Stimulated activated CD8-positive, alpha-beta memory T cell treated with anti-CD3 and anti-CD28 coated beads, Interleukin-12 subunit alpha, Interleukin-12 subunit beta, amount 100 ng/mL, for 4 hours (primary cell): ENCODE data around the gene P4HA3.

Experiments
- DNase-seq: peaks from one replicate; pipeline ENCODE4 v3.0.0-alpha.2; 2020; ENCODE audit warnings: low read depth

The P4HA3 gene

DNA sequence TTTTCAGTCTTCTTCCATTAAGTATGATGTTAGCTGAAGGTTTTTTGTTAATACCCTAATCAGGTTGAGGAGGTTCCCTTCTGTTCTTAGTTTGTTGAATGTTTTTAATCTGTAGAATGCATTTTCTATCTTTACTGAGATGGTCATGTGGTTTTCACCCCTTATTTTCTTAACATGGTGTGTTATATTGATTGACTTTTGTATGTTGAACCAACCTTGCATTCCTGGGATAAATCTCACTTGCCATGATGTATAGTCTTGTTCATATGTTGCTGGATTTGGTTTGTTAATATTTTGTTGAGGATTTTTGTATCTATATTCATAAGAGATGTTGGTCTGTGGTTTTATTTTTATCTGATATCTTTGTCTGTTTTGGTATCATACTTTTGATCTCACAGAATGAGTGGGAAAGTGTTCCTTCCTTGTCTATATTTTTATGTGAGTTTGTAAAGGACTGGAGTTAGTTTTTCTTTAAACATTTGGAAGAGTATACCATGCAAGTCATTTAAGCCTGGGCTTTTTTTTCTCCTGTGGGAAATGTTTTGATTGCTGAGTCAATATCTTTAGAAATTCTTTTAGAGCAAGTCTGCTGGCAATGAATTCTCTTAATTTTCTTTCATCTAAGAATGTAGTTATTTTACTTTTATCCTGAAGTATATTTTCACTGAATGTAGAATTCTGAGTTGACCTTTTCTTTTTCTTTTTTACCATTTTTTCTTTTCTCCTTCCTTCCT, 5.5 kb upstream of the P4HA3 start:
- no peak for DNase-seq

DNA sequence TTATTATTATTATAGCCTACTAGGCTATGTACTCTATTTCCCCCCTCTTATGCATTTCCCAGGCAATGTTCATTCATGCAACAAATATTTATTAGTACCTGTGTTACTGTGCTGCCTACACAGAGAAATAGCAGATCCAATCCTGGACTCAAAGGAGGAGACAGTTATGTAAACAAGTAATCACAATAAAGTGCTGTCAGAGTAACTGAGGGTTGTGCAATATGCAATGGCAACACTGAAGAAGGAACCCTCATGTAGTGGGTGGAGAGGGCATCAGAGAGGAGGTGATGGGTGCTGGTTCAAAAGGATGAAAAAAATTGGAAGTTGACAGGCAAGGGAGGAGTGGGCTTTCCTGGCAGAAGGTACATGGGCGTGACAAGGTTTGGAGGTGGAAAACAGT, 886 bp upstream of the P4HA3 start:
- no peak for DNase-seq

DNA sequence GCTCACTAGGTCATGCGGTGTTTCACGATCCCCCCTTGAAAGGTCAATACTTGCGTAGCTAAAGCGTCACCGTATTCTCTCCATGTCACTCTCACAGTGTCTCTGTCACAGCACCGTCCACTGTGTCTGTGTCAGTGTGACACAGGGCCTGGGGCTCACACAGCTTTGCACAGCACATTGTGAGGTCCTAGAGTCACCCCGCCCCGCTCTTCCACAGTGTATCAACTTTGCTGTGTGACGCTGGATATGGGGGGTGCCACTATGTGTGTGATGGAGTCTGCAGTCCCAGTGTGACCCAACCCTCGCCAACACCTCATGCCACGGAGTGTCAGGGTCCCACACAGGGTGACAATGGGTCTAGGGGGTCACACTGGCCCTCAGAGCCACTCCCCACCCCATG, 583 bp downstream of the P4HA3 start:
- no peak for DNase-seq

DNA sequence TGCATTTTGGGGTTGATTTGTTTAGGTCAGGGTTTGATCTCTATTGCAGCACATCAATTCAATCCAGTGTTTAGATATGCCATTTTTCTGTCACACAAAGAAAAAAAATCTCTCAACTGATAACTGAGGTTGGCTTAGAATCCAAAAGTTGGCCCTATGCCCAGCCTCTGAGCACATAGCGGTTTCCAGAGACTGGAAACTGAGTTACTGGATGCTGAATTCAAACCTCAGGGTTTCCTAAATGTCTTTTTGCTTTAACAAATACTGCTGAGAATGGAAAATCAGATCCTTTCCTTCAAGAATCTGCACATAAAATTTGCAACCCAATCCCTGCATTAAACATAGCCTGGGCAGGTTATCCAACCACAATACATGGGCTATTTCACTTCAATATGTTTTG, 4.0 kb downstream of the P4HA3 start:
- DNase-seq: no peak

DNA sequence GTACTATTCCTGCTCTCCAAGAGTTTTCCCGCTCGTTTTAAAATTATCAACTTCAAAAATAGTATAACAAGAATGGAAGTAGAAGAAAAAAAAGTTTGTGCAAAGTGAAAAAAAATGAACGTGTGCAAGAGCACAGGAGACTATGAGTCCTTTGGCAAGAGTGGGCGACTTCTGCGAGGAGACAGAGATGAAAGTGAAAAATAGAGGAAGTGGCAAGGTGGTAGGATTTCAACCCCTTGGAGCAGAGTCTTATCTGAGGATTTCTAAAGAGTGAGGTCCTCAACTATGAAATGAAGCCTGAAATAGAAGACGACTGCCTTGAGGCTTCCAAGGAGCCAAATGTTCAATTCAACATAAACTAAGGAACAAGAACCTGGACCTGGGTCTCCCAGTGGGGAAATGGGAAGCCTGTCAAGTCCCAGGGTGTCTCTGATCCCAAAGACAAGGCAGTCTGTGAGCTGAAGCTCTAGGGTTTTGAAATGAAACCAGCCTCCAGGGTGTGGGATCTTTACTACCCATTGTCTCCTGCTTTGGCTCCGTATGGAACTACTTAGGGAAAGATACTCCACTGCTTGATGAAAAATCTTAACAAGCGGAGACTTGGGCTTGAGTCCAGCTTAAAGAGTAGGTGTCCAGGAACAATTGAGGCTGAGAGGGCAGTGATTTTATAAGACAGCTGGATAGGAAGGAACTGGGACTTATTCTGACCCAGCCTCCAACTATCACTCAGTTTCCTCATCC, 4.8 kb downstream of the P4HA3 start:
- DNase-seq: no peak

DNA sequence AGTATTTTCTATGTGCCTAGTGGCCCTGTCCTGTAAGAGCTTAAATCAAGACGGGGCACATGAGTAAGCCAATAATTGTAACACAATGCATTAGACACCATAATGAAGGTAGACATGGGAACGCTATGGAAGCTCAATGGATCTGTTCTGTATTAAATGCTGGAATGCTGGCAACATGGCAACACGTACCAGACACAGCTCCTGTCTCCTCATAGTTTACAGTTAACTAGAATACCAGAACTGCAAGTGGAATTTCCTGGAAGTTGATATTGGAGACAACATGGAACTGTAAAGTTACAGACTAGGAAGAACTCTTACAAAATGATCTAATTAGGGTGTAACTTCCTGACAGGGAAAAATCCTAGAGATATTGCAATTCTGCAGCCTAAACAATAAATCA, 12.4 kb downstream of the P4HA3 start:
- DNase-seq: no peak

DNA sequence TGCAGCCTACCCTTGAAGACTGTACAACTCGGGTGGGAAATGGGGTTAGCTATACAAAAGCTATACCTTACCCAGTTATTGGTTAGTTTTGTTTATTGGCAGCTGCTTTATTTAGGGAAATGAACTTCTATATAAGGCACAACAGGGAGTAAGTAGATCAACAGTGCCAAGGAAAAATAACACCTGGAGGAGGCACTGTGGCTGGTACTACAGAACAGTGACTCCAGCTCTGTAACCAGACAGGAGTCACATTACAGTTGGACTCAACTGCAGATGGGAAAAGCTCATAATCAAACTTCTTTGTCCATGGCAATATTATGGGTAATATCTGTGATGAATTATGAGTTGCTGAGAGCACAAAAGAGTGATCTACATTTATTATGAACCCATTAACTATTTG, 14.0 kb downstream of the P4HA3 start:
- no peak for DNase-seq

DNA sequence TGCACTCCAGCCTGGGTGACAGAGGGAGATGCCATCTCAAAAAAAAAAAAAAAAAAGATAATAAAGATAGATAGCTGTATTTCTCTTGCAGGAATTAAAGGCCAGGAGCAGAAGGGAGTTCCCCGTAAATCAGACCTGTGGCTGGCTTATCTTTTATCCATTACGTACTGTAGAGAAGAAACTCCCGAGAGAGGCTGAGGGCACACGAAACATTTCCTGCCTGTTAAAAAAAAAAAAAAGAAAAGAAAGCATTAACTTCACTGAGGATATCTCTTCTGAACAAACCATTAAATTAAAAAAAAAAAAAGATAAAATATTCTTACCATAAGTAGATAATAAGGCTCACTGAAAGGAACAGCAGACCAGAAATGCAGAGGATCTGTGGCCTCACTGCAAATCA, 22.5 kb downstream of the P4HA3 start:
- DNase-seq: no peak

DNA sequence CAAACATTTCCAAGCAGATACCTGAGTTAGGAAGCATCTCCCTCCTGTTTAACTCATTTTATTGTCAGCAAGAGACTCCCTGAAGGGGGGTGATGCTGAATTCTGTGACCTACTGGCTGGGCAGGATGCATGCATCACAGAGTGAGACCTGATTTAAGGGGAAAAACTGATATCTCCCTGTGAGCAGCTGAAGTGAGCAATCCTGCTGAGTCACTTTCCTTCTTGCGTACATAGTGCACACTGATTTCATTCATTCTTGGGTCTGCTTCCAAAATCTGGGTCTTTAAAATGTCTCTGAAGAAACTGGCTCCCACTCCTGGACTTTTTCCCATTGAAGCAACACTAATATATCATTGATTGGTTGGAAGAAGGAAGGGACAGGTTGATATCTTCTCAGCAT, 23.3 kb downstream of the P4HA3 start:
- no peak for DNase-seq

DNA sequence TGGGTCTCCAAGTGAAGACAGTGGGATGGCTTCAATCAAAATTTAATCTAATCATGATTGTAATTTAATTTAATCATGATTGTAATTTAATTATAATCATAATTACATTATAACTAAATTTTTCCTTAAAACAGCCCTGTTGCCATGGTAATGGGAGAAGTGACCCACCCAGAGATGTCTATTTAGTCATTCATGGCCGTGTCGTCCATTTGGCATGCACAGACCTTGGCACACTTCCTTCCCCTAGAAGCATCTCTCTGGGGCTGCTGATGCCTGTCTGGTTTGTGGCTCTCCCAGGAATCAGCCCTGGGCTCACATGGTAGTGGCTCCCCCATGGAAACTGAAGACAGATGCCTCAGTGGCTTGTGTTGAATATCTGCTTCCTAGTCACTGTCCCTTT, 27.0 kb downstream of the P4HA3 start:
- DNase-seq: no peak

DNA sequence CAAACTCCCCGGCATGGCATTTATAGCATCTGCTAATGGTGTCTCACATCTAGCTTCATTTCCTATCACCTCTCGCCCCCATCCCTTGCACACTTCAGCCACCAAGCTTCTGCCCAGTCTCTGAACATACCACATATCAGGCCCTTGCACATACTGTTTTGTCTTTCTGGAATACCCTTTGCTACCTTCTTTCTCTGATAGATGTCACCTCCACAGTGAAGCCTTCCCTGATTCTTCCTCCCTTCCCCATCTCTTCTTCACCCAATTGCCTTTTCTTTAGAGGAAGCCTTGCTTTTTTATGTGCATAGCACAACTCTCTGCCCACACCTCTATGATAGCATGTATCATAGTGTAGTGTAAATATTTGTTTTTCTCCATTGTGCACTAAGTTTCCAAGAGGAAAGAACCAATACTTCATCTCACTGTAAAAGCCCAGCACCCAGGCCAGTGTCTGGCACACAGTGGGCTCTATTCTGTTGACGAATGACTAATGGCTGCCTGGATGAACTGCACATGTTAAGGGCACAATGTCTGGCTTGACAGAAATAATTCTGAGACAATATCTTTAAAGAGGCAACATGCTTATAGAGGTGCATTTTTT, 27.8 kb downstream of the P4HA3 start:
- DNase-seq: no peak

DNA sequence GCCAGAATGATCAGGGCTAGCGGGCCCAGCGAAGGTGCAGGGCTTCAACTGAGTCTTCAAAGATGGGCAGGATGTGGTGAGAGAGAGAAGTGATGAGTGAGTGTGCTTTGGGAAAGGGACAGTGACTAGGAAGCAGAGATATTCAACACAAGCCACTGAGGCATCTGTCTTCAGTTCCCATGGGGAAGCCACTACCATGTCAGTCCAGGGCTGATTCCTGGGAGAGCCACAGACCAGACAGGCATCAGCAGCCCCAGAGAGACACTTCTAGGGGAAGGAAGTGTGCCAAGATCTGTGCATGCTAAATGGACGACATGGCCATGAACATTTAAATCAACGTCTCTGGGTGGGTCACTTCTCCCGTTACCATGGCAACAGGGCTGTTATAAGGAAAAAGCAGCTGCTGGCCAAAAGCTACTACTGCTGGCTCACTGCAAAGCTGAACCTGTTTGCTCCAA, 28.5 kb downstream of the P4HA3 start:
- no peak for DNase-seq

DNA sequence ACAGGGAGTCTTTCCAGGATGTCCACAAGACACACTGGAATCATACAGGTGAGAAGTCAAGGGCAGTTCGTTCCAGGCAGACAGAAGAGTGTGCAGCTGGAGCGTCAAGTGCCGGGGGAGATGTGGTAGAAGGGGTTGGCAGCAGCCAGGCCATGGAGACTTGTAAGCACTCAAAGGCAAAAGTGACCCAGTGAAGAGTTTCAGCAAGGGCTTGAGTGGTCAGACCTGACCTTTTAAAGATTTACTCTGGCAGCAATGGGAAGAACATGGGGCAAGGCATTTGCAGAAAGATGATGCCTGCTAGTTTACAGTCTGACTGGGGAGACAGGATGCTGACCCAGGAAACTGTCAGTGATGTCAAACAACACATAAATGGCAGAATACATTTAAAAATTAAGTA, 29.0 kb downstream of the P4HA3 start:
- DNase-seq: no peak

DNA sequence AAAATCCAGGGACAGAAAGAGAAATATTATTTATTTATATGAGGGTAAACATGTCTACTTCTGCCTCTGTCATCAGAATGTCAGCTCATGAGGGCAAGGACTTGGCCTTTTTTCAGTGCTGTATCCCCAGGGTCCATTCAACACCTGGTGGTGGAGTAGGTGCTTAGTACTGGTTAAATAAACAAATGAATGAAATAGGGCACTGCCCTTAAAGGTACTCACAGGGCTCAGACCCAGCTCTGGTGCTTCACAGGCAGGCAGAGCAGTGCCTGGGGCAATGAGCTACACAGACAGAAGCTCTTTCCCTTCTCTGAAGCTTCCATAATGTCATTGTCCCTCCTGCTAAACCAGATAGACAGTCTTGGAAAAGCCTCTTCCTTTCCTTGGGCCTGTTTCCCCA, 30.9 kb downstream of the P4HA3 start:
- DNase-seq: no peak

DNA sequence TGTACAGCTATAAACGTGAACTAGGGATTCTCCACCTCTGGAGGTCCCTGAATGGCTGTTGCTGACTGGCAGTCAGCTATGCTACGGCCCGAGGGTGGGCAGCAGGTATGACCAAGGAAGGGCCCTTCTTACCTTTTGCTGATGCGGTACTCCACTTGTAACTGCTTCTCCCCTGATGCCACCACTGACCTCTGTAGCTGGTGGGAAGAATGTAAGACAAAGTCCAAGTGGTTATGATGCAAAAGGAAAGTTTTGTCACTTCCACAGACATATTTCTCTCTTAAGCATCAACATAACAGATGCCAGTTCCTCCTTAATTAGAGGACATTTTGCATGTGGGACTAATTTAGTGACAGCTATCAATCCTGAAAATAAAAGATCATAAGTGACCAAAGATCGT, 32.2 kb downstream of the P4HA3 start:
- no peak for DNase-seq

DNA sequence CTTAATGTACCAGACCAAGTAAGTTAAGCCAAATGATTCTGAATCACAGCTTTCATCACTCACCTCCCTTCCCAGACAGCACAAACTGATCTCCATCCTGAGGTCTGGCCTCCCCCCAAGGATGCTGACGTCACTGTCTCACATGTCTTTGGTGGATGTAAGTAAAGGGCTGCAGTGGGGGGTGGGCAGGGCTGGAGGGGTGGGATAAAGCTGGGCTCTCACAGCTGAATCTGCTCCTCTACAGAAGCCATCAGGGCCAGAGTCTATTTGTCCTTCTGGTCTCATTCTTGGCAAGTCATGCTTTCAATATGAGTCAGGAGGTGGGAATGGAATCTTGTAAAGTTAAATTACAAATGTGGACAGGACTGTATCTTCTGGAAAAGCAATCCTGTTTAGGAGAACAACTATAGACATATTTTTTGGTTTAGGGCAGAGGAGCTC, 32.7 kb downstream of the P4HA3 start:
- DNase-seq: no peak

DNA sequence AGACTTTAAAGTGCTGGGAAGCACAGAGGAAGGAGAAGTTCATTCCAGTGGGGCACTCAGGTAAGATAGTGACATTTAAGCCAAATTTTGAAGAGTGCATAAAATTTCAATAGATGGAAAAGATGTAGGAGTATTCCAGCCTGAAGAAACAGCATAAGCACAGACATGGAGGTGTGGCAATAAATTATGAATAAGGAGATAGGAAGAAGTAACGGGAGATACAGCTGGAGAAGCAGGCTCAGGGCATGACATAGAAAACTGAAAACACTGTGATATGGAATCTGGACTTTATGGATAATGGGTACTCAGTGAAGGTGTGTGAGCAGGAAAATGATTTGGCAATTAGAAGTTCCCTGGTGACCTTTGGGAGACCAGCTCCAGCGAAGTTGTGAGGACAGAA, 33.3 kb downstream of the P4HA3 start:
- no peak for DNase-seq

DNA sequence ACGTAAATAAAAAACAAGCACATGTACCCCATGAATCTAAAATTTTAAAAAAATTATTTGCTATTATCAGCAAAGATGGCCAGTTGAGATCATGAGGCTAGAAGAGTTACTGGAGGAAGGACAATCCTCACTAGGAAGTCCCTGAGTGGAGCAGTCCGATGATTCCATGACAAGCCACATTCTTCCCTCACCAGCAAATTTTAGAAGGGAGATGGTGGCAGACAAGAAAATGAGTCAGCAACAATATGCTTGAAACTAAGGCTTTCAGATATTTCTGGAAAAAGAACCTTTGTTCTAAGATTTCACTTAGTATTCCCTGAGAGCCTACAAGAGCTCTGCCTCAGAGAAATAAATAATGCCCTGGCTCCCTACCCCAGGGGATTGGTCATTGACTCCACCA, 34.9 kb downstream of the P4HA3 start:
- DNase-seq: no peak

DNA sequence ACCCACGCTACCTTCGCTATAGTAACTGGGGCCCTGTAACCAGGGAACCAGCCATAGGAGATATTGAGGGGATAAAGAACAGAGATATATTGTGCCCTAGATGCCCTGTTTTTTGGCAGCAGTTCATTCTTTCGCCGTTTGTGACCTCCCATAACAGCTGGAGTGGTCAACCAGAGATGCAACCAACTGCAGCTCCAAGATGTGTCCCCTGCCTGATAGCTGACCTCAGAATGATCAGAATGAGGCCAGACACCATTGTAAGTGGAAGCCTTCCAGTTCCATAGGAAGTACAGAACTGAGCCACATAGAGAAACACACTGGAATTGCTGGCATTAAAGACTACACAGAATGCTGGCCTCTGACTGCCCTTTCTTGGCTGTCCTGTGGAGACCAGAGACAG, 39.2 kb downstream of the P4HA3 start:
- no peak for DNase-seq

DNA sequence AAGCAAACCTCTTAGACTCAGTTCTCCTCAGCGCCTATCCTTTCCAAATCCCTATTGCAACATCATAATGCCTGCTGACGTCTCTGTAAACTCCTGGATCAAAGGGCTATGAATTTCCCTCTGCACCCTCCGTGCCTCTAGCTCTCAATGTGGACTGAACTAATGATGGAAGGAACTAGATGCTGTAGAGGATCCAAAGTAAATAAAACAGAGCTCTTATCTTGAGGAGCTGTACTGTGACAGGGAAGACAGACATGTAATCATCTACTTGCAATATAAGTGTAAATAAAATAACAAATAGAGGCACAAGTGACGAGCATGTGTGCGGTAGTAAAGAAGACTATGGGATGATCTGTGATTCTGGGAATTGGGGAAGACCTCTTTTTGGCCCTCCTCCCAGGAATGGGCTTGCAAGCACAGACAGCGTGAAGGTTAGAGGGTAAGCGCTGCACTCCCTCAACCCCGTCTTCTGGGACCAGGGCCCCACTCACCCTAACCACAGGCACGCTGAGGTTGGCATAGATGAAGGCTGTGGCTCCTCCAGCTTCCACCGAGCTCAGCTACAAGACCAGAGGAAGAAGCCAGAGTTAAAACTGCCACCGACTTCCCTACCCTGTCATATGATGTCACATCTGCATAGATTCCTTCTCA, 42.2 kb downstream of the P4HA3 start:
- DNase-seq: no peak

DNA sequence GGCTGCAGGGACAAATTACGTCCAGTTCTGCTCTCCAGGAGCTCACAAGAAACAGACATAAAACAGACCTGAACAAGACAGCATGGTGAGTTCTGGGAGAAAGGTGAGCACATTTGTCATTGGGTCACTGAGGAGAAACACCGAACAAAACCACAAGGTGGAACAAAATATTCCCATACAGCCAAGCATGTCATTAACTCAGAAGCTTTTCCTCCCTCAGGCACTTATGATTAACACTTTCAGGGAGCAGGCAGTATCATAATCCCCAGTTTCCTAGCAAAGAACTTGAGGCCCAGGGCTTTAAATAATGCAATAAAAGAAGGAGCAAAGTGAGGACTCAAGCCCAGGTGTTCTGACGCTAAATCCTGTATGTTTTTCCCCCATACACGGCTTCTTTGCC, 43.0 kb downstream of the P4HA3 start:
- no peak for DNase-seq

DNA sequence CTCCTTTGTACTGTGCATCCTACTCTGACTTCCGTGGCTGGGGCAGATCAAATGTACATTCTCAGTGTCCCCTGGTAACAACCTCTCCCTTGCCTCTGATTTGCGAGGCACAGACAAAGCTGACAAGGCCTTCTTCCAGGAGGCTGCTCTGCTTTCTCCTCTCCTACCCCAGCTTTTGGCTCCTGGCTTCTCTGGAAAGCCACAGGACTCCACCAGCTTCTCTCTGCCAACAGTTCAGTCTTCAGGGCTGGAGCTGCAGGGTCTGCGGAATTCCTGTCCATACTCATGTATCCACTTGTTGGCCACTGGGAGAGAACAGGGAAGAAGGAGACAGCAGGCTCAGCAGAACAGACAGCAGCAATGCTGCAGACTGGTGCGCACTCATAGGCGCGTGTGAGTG, 44.4 kb downstream of the P4HA3 start:
- DNase-seq: no peak

DNA sequence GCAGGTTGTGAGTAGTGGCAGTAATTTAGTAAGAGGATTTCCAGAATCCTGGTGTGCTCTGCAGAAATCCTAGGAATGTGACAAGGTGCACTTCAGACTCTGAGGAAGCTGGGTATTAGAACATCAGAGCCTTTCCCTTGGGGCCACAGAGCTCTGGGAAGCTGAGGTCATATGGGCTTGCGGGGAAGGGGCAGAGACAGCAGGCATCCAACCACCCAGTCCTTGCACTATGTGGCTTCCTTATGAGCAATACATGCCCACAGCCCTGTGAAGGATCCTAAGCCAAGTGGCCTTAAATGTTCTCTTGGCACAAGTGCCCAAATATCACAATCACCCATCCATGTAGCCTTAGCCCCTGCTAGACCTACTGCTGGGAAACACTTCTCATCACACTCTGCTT, 46.2 kb downstream of the P4HA3 start:
- DNase-seq: no peak
